Measurements from ENCODE around the gene PTPRD.

PTPRD gene

DNA sequence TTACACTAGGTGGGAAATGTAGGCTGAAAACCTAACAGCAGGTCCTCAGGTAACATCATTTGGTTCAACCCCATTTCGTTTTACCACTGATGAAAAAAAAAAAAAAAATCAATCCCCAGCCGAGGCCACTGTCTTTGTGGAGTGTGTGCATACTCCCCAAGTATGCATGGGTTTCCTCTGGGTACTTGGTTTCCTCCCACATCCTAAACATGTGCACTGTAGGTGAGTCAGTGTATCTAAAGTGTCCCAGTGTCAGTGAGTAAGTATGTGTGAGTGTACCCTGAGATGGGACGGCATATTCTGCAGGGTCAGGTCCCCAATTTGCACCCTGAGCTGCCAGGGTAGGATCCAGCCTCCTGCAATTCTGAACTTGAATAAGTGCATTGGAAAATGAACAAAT is 1846.7 kb downstream of the PTPRD start:
- TF ChIP-seq TAF1 (IDR thresholded peaks at IDR 0.05; ENCODE audit: borderline replicate concordance, insufficient read depth, low read length) (no peak), POLR2AphosphoS5 (IDR thresholded peaks at IDR 0.05; ENCODE audit: low read depth, low read length) (no peak), FOXP2 (optimal IDR thresholded peaks at IDR 0.05; ENCODE audit: borderline replicate concordance, extremely low read depth, extremely low read length, insufficient read depth) (no peak), SIN3A (IDR thresholded peaks at IDR 0.05; ENCODE audit: borderline replicate concordance, insufficient read depth, low read length) (no peak)
- TF ChIP-seq, protein P1, sequence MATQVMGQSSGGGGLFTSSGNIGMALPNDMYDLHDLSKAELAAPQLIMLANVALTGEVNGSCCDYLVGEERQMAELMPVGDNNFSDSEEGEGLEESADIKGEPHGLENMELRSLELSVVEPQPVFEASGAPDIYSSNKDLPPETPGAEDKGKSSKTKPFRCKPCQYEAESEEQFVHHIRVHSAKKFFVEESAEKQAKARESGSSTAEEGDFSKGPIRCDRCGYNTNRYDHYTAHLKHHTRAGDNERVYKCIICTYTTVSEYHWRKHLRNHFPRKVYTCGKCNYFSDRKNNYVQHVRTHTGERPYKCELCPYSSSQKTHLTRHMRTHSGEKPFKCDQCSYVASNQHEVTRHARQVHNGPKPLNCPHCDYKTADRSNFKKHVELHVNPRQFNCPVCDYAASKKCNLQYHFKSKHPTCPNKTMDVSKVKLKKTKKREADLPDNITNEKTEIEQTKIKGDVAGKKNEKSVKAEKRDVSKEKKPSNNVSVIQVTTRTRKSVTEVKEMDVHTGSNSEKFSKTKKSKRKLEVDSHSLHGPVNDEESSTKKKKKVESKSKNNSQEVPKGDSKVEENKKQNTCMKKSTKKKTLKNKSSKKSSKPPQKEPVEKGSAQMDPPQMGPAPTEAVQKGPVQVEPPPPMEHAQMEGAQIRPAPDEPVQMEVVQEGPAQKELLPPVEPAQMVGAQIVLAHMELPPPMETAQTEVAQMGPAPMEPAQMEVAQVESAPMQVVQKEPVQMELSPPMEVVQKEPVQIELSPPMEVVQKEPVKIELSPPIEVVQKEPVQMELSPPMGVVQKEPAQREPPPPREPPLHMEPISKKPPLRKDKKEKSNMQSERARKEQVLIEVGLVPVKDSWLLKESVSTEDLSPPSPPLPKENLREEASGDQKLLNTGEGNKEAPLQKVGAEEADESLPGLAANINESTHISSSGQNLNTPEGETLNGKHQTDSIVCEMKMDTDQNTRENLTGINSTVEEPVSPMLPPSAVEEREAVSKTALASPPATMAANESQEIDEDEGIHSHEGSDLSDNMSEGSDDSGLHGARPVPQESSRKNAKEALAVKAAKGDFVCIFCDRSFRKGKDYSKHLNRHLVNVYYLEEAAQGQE (IDR thresholded peaks at IDR 0.05; ENCODE audit: insufficient read depth in 1 of 2, low read depth in 2 of 2, low read length in 2 of 2) = no peak

DNA sequence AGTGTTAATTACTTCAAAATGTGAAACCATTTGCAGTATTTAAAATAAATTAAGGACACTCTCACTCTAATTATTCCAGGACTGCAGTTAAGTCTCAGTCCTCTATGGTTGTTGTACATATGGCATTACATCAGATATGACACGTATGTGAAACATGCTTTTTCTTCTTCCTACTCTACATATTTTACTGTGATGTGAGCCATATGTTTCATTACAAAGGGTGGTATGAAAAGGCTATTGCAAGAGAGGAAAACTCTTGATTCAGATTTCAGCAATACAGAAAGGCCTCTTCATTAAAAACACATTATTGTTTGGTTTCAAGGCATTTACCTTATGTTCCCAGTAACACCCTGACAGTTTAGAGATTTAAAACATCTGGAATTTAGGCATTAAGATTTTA is 1848.8 kb downstream of the PTPRD start:
- no peak for TF ChIP-seq POLR2AphosphoS5 (IDR thresholded peaks at IDR 0.05; ENCODE audit: low read depth, low read length)
- no peak for TF ChIP-seq FOXP2 (optimal IDR thresholded peaks at IDR 0.05; ENCODE audit: borderline replicate concordance, extremely low read depth, extremely low read length, insufficient read depth)
- TF ChIP-seq, protein P1 (IDR thresholded peaks at IDR 0.05; ENCODE audit: insufficient read depth in 1 of 2, low read depth in 2 of 2, low read length in 2 of 2) = no peak
- TF ChIP-seq SIN3A (IDR thresholded peaks at IDR 0.05; ENCODE audit: borderline replicate concordance, insufficient read depth, low read length) = no peak
- TF ChIP-seq TAF1 (IDR thresholded peaks at IDR 0.05; ENCODE audit: borderline replicate concordance, insufficient read depth, low read length) = no peak

DNA sequence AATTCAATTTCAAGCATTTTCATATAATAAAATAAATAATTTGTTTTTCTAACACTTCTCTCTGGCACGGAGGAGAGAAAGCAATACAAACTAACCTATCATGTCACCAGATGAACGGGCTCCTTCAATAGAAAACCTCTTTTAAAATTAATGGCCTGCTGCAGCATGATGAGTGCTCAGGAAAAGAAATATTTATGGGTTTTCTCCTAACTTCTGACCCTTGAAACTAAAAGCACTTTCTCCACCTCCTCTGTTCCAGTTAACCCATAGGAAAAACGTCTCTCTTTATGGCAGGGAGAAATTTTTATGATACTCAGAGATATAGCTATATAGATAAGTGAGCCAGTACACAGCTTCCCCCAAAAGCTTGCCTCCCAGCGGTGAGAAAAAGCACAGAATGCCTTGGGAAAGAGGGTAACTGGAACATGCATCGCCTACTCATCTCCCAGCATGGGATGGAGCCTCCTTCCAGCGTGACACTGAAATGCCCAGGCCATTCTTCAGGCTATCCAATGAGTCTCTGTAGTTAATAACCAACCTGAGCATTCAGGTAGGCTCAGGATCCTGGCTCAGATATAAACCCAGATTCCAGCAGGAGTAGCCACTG is 1850.2 kb downstream of the PTPRD start:
- no peak for TF ChIP-seq FOXP2 (optimal IDR thresholded peaks at IDR 0.05; ENCODE audit: borderline replicate concordance, extremely low read depth, extremely low read length, insufficient read depth)
- TF ChIP-seq SIN3A (IDR thresholded peaks at IDR 0.05; ENCODE audit: borderline replicate concordance, insufficient read depth, low read length) = no peak
- TF ChIP-seq, protein P1 (IDR thresholded peaks at IDR 0.05; ENCODE audit: insufficient read depth in 1 of 2, low read depth in 2 of 2, low read length in 2 of 2) = no peak
- TF ChIP-seq TAF1 (IDR thresholded peaks at IDR 0.05; ENCODE audit: borderline replicate concordance, insufficient read depth, low read length) = no peak
- TF ChIP-seq POLR2AphosphoS5 (IDR thresholded peaks at IDR 0.05; ENCODE audit: low read depth, low read length) = no peak

DNA sequence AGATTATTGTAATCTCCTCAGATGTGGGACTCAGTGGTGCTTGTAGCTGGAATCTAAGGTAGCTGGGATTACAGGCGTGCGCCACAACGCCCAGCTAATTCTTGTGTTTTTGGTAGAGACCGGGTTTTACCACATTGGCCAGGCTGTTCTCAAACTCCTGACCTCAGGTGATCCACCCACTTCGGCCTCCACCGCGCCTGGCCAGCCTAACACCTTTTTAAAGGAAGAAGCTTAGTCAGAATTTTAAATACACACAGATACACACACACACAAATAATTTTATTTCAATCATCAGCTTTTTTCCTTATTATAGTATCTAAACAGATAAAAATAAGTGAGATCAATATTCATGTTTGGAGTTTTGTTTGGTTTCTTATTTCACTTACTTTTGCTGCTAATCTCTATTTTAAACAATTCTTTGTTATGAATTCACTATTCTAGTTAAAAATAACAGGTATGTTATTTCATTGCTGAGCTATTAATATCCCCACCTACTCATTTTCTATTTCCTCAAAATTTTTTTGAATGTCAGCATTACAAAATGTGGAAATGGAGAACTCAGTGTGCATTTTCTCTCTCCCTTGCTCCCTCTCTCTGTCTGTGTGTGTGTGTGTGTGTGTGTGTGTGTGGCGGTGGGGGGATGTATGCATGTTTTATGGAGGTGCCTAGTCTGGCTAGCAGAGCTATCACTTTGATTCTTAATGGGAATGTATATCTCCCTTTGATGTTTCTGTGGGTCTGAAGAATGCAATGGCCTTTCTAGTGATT is 1852.6 kb downstream of the PTPRD start:
- TF ChIP-seq SIN3A (IDR thresholded peaks at IDR 0.05; ENCODE audit: borderline replicate concordance, insufficient read depth, low read length) = no peak
- TF ChIP-seq POLR2AphosphoS5 (IDR thresholded peaks at IDR 0.05; ENCODE audit: low read depth, low read length) = no peak
- TF ChIP-seq, protein P1 (IDR thresholded peaks at IDR 0.05; ENCODE audit: insufficient read depth in 1 of 2, low read depth in 2 of 2, low read length in 2 of 2) = no peak
- TF ChIP-seq FOXP2 (optimal IDR thresholded peaks at IDR 0.05; ENCODE audit: borderline replicate concordance, extremely low read depth, extremely low read length, insufficient read depth) = no peak
- TF ChIP-seq TAF1 (IDR thresholded peaks at IDR 0.05; ENCODE audit: borderline replicate concordance, insufficient read depth, low read length) = no peak

All from PFSK-1 (cell line).